Endometrial microvascular endothelial cells (primary cell): ENCODE measurements around the gene NHERF2. TPM values are rescaled to one million over a fixed set of nuclear protein-coding genes. Genes with fewer than 3 reads are reported as not detected.

Experiments
- in situ Hi-C: cut with HindIII; loops from 2 replicates; pipeline ENCODE4 v1.10.0; 2017; ENCODE audit warnings: low sequenced_read_pairs, low pct_unique_long_range_greater_than_20kb; ENCODE audit errors: inconsistent ontology term
- total RNA-seq: library from RNA; depleted of rRNA; stranded (reverse); fragments of >200 nt; gene quantifications from one replicate; pipeline ENCODE4 v1.2.3, GENCODE V29; 2015; ENCODE audit errors: inconsistent ontology term

Gene NHERF2
- total RNA-seq, 1 donor from 2014 or later: 194 TPM

- in situ Hi-C loops: no loop called here
Observed at GRCh38 chr16:2023092-2024031, 3.3 kb upstream of the NHERF2 start.

DNA sequence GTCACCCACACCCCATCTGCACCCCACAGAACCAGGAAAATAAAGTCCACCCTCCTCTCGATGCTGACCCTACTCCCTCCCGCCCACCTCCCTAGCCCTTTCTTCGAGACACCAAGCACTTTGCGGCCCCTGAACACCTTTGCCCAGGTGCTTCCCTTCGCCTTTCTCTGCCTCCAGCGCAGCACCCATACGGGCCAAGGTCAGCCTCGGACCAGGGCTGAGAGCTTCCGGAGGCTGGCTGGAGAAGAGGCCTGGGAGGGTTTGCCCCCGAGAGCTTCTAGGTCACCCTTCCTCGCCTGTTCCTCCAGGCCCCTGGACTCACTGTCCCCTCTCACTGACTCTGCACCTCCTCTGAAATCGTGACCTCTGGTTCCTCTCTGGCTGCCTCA lies 2.7 kb upstream of the NHERF2 start:
- in situ Hi-C loops: no loop called here

DNA sequence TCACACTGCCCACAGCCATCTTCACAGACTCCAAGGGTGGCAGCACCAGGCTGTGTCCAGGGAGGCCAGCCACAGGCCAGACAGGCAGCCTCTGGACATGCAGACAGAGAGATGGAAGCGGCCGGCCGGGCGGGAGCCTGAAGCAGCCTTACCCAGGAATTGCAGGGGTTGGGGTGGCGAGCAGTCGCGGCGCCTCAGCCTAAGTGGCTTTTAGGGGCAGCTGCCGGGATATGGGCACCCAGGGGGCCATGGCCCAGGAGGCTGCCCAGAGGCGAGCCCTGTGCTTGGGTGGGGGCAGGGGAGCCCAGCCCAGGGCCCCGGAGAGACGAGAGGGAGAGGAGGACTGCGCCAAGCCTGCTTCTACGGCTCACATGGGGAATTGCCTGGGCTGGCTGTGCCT lies 1.5 kb upstream of the NHERF2 start:
- in situ Hi-C loops: loop anchor here (25.0 kb wide), 1 partner anchor 137 kb away; the partner anchor contains the start of gene TRAF7

- in situ Hi-C loops: loop anchor here (25.0 kb wide), 1 partner anchor 136 kb away; the partner anchor contains the start of gene TRAF7
Observed at GRCh38 chr16:2025878-2026460, 733 bp upstream of the NHERF2 start.

- in situ Hi-C loops: loop anchor here (25.0 kb wide), 1 partner anchor 135 kb away; the partner anchor contains the start of gene TRAF7
Observed at GRCh38 chr16:2027024-2028010, 615 bp downstream of the NHERF2 start.

- in situ Hi-C loops: loop anchor here (25.0 kb wide), 1 partner anchor 134 kb away; the partner anchor contains the start of gene TRAF7
Observed at GRCh38 chr16:2028146-2028545, 1.4 kb downstream of the NHERF2 start.

DNA sequence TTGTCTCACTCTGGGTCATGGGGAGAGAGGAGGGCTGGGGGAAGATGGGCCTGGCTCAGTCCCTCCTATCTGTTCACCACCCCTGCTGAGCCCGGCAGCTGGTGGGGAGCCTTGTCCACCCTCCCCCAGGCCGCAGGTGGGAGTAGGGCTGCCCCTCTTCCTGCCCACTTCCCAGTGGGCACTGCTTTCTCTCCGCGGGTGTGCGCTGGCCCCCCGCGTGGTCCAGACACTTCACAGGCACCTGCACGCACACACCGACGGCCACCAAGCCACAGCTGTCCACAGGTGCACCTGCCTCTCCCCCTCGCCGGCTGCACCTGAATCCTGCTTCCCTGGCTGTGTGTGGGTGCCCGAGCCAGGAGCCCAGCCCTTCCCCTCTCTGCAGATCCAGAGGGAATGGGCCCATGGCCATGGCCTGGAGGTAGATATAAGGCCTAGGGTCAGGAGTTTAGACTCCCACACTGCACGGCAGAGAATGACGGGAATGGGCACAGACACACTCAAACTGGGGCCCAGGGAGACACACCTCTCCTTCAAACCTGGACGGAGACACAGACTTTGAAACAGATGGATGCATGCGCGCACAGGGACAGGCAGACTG lies 2.0 kb downstream of the NHERF2 start:
- in situ Hi-C loops: loop anchor here (25.0 kb wide), 1 partner anchor 134 kb away; the partner anchor contains the start of gene TRAF7

DNA sequence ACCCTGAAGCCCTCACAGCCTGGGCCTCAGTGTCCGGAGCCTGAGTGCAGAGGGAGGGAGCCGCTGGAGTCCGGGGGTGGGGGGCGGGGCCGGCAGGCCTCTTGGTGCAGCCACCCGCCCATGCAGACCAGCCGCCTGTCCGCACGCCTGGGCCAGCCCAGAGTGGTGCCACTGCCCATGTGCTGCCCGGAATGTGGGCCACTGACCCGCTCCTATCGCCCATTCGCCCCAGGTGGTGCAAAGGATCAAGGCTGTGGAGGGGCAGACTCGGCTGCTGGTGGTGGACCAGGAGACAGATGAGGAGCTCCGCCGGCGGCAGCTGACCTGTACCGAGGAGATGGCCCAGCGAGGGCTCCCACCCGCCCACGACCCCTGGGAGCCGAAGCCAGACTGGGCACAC lies 2.6 kb downstream of the NHERF2 start:
- in situ Hi-C loops: loop anchor here (25.0 kb wide), 1 partner anchor 133 kb away; the partner anchor contains the start of gene TRAF7

DNA sequence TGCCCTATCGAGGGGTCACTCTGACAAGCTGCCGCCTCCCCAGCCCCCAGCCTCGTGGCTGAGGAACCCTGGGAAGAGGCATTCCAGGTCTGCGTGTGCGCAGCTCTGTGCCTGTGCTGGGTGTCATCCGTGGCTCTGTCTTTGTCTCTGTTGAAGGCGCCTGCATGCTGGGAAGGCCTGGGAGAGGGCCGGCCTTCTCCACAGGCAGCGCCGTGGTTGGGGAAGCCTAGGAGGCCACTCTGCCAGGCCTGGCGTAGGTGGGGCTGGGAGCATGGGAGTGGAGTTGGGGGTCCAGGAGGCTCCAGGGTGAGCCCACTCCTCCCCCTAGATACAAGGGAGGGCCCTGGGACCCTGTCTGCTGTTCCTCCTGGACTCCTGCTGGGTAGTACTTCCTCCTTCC lies 3.3 kb downstream of the NHERF2 start:
- in situ Hi-C loops: loop anchor here (25.0 kb wide), 1 partner anchor 132 kb away; the partner anchor contains the start of gene TRAF7

DNA sequence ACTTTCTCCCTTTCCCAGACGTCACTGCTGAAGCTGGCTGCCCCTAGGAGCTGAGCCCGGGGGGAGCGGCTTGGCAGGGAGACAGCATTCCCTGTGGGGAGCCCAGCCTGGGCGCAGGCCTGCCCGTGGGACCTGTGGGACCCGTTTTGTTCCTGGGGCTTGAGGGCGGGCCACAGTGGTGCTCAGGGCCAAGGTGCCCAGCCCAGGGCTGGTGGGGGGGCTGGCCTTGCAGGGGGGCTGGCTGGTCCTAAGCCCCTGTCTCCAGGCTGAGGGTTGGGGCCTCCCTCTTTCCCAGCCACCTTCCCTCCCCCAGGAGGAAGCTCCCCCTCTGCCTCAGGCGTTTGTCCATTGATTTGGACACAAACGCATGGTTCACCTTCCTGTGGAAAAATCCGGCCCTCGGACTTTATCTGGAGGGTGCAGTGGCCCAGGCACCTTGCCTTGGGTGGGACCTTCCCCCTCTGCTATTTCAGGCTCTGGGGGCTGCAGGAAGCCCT lies 4.4 kb downstream of the NHERF2 start:
- in situ Hi-C loops: loop anchor here (25.0 kb wide), 1 partner anchor 131 kb away; the partner anchor contains the start of gene TRAF7

- in situ Hi-C loops: loop anchor here (25.0 kb wide), 1 partner anchor 130 kb away; the partner anchor contains the start of gene TRAF7
Observed at GRCh38 chr16:2032285-2033056, 5.8 kb downstream of the NHERF2 start.

- in situ Hi-C loops: loop anchor here (25.0 kb wide), 1 partner anchor 129 kb away; the partner anchor contains the start of gene TRAF7
Observed at GRCh38 chr16:2033057-2033908, 6.6 kb downstream of the NHERF2 start.

DNA sequence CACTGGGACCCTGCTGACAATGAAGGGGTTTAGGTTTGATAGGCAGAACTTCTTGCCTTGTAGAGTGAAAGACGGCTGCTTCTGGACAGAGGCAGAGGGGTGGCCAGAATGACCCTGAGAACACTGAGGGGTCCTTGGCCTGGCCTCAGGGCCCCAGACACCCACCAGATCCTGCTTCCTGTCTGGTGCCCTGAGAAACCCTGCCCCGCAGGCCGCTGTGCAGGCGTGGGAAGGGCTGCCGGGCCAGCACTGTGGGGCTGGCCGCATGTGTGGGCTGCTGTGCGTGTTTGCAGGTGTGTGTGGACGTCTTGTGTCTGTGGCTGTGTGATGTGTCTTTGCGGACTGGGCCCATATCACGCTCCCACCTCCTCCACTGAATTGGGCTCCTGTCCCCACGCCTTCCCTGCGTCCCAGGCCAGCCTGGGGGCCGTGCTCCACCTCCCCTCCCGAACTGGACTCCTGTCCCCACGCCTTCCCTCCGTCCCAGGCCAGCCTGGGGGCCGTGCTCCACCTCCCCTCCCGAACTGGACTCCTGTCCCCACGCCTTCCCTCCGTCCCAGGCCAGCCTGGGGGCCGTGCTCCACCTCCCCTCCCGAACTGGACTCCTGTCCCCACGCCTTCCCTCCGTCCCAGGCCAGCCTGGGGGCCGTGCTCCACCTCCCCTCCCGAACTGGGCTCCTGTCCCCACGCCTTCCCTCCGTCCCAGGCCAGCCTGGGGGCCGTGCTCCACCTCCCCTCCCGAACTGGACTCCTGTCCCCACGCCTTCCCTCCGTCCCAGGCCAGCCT lies 7.4 kb downstream of the NHERF2 start:
- in situ Hi-C loops: loop anchor here (25.0 kb wide), 1 partner anchor 128 kb away; the partner anchor contains the start of gene TRAF7

DNA sequence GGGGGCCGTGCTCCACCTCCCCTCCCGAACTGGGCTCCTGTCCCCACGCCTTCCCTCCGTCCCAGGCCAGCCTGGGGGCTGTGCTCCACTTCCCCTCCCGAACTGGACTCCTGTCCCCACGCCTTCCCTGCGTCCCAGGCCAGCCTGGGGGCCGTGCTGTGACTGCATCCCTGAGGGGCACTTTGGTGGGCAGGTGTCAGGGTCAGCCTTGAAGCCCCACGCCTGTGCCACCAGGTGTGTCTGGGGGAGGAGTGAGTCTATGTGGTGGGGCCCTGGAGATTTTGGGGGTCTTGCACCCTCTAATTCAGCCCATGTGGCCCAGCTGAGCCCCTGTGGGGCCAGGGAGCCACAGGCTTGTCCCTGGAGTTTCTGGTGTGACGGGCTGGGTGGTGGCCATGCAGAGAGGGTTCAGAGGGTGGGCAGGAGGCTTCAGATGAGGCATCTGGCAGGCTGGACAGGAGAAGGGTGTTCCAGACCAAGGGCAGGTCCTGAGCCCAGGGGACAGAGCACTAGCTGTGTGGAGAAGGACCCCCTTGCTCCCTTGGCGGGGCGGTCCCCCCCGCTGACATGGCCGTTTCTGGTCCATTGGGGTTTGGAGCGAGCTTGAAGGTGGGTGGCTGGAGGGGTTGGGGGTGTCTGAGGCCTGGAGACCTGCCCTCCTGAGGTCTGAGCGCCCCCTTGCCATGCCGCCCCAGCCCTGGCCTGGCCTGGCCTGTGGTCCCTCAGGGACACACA lies 8.2 kb downstream of the NHERF2 start:
- in situ Hi-C loops: loop anchor here (25.0 kb wide), 1 partner anchor 127 kb away; the partner anchor contains the start of gene TRAF7
